WERI-Rb-1 (cell line): ENCODE measurements around the gene CACNA1E.

Experiments used
- DNase-seq: peaks from one replicate; pipeline ENCODE4 v3.0.0-alpha.2; 2020
- H3K27ac ChIP-seq: fragments of 250-450 bp; sonication (Bioruptor Pico); 2 replicates; pipeline ENCODE4 v1.5.1; 2020; ENCODE audit warnings: mild to moderate bottlenecking, moderate library complexity
- H3K27me3 ChIP-seq: fragments of 250-450 bp; sonication (Bioruptor Pico); 2 replicates; pipeline ENCODE4 v1.5.1; 2021; ENCODE audit warnings: mild to moderate bottlenecking, low read depth, moderate library complexity; ENCODE audit not compliant: insufficient read depth, severe bottlenecking
- H3K36me3 ChIP-seq: fragments of 250-450 bp; sonication (Bioruptor Pico); 2 replicates; pipeline ENCODE4 v1.5.1; 2020; ENCODE audit warnings: mild to moderate bottlenecking, moderate library complexity
- H3K4me3 ChIP-seq: 2 replicates; pipeline ENCODE4 v1.5.1; 2011; ENCODE audit warnings: low read depth, mild to moderate bottlenecking, control low read depth, low read length
- H3K9me3 ChIP-seq: fragments of 250-450 bp; sonication (Bioruptor Pico); 2 replicates; pipeline ENCODE4 v1.5.1; 2021; ENCODE audit warnings: mild to moderate bottlenecking, moderate library complexity; ENCODE audit not compliant: severe bottlenecking
- TF ChIP-seq, protein P1 (sequence below): IDR thresholded peaks from 2 replicates; pipeline ENCODE4 v1.5.1; 2011; ENCODE audit warnings: low read depth, mild to moderate bottlenecking, control low read depth, inconsistent platforms, low read length

The CACNA1E gene

GRCh38 chr1:181704546-181704945 is 221.2 kb downstream of the CACNA1E start:
- Histone ChIP-seq H3K27me3 (no peaks in the 10 kb centered on the region), H3K36me3 (no peaks in the 10 kb centered on the region), H3K27ac (no peak overlapping the region), H3K4me3 (no peak overlapping the region), H3K9me3 (no peaks in the 10 kb centered on the region)
- no peak for DNase-seq
- TF ChIP-seq, protein P1, sequence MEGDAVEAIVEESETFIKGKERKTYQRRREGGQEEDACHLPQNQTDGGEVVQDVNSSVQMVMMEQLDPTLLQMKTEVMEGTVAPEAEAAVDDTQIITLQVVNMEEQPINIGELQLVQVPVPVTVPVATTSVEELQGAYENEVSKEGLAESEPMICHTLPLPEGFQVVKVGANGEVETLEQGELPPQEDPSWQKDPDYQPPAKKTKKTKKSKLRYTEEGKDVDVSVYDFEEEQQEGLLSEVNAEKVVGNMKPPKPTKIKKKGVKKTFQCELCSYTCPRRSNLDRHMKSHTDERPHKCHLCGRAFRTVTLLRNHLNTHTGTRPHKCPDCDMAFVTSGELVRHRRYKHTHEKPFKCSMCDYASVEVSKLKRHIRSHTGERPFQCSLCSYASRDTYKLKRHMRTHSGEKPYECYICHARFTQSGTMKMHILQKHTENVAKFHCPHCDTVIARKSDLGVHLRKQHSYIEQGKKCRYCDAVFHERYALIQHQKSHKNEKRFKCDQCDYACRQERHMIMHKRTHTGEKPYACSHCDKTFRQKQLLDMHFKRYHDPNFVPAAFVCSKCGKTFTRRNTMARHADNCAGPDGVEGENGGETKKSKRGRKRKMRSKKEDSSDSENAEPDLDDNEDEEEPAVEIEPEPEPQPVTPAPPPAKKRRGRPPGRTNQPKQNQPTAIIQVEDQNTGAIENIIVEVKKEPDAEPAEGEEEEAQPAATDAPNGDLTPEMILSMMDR, result no peak

DNA sequence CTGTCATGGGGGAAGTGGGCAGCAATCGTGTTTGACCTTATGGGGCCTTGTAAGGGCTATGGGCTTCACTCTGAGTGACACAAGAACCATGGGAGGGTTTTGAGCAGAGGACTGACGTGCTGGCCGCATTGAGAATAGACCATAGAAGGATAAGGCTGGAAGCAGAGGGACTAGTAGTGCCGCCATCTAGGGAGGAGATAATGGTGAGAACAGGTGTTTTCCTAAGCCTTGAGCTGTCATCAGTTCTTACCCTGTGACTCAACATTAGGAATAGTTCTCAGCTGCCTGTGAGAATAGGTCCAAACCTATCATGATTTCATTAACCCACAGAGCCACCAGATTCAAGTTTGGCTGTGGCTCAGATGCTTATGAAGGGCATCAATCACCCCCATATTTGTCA is 228.5 kb downstream of the CACNA1E start:
- Histone ChIP-seq H3K27ac (no peak overlapping the region), H3K36me3 (no peaks in the 10 kb centered on the region), H3K9me3 (no peaks in the 10 kb centered on the region), H3K27me3 (no peaks in the 10 kb centered on the region), H3K4me3 (no peak overlapping the region)
- TF ChIP-seq, protein P1, result no peak
- no peak for DNase-seq

- Histone ChIP-seq H3K27ac (no peak overlapping the region), H3K9me3 (no peaks in the 10 kb centered on the region), H3K36me3 (no peaks in the 10 kb centered on the region), H3K27me3 (no peaks in the 10 kb centered on the region), H3K4me3 (no peak overlapping the region)
- no peak for DNase-seq
- TF ChIP-seq, protein P1, result no peak
Measured at GRCh38 chr1:181712711-181713110, 229.4 kb downstream of the CACNA1E start.

DNA sequence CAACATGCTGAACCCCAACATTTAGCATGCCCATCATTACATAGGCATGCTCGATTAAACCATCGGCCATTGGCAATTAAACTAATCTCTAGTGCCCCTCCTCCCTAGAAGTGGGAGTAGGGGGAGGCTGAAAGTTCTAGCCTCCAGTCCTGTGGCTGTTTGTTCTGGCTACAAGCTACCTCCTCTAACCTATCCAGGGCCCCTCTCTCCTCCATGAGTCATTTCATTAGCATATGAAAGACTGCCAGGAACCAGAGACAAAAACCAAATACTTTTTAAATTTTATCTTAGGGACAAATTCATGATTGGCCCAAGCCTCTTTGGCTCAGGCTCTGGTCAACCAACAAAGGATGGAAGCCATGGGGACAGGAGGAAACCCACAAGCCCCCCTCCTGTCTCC is 231.1 kb downstream of the CACNA1E start:
- TF ChIP-seq, protein P1, result no peak
- Histone ChIP-seq H3K9me3 (no peaks in the 10 kb centered on the region), H3K4me3 (no peak overlapping the region), H3K27ac (no peak overlapping the region), H3K27me3 (no peaks in the 10 kb centered on the region), H3K36me3 (no peaks in the 10 kb centered on the region)
- no peak for DNase-seq

GRCh38 chr1:181718034-181718433 is 234.7 kb downstream of the CACNA1E start:
- Histone ChIP-seq H3K27ac (no peak overlapping the region), H3K27me3 (no peaks in the 10 kb centered on the region), H3K9me3 (no peaks in the 10 kb centered on the region), H3K4me3 (no peak overlapping the region), H3K36me3 (no peaks in the 10 kb centered on the region)
- no peak for DNase-seq
- TF ChIP-seq, protein P1, result no peak

GRCh38 chr1:181726320-181727012 is 243.1 kb downstream of the CACNA1E start:
- H3K36me3 ChIP-seq, result no peaks in the 10 kb centered on the region
- H3K9me3 ChIP-seq, result no peaks in the 10 kb centered on the region
- H3K27ac ChIP-seq, result no peak overlapping the region
- TF ChIP-seq, protein P1, result no peak
- H3K4me3 ChIP-seq, result no peak overlapping the region
- peaks cover 2% of the 10 kb centered on the region for H3K27me3 ChIP-seq
- no peak for DNase-seq
